ENCODE measurements around the gene UQCRQ. TPM values are rescaled to one million over a fixed set of nuclear protein-coding genes. Genes with fewer than 3 reads are reported as not detected.

The UQCRQ gene
- total and polyA plus RNA-seq, 9 of the 15 experiments (the other 6 are each of a cell fraction or from before 2014, with no cell fraction given) = 235 to 2,421 (median 883) TPM

- POLR2A ChIA-PET = interaction anchor here (0.6 kb wide), 1 partner anchor 407 kb away, joined by 5 read pairs; no protein-coding TSS in a partner anchor
Measured at GRCh38 chr5:132836852-132837251, 29.6 kb upstream of the UQCRQ start.

DNA sequence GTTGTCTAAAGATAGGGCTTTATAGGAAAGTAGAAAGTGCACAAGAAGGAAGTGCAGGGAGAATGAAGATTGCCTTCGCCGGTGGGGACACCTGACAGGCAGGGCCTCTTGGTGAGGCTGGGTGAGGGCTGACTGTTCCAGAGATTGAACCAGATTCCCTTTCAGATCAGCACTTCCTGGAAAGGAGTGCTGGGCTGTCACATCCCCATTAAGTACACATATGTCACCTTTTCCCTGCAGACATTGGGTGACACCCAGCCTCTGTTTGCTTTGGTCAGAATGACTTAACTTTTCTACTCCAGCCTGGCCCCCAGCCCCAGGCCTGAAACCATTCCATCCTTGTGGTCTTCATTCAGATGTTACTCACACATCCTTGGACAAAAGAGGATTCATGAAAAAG, 28.6 kb upstream of the UQCRQ start:
- Histone ChIP-seq H3K9ac (ENCODE audit: insufficient read depth in 1 of 2, low read depth in 2 of 2, low read length in 2 of 2) (no peak overlapping the region), H3K4me1 (replicated peaks in 1 of 2; ENCODE audit: control insufficient read depth in 2 of 2, insufficient read depth in 2 of 2, low read length in 2 of 2) (peaks cover 0 to 19% of the 10 kb centered on the region in 2 experiments; a peak in 3 of 5 replicates), H3K27ac (ENCODE audit: extremely low read depth, low read depth, low read length) (no peak overlapping the region), H3K4me2 (ENCODE audit: insufficient read depth, low read length) (no peak overlapping the region), H3K27me3 (ENCODE audit: control insufficient read depth in 2 of 2, insufficient read depth in 2 of 2, low read length in 2 of 2) (no peaks in the 10 kb centered on the region), H3K36me3 (ENCODE audit: control insufficient read depth, insufficient read depth, low read length) (no peaks in the 10 kb centered on the region), H3K4me3 (no peak overlapping the region), H2AFZ (ENCODE audit: low read depth, low read length) (peak overlapping the region; percentile 49), H3K9me3 (replicated peaks; ENCODE audit: control insufficient read depth, insufficient read depth, low read depth, low read length) (no peaks in the 10 kb centered on the region), H4K20me1 (replicated peaks; ENCODE audit: control insufficient read depth, insufficient read depth, low read length) (no peaks in the 10 kb centered on the region), H3K9me1 (ENCODE audit: control insufficient read depth, insufficient read depth, low read length) (no peaks in the 10 kb centered on the region), H3K79me2 (ENCODE audit: control insufficient read depth, insufficient read depth, low read length) (no peaks in the 10 kb centered on the region)
- FAIRE-seq (no peak), ATAC-seq (peak; percentile 51), DNase-seq (ENCODE audit: extremely low read depth in 1 of 4, low spot score in 3 of 4) (no peak)
- CTCF ChIA-PET (ENCODE audit: low intra/inter-chr PET ratio) = no interaction called here
- in situ Hi-C loops (cut with MboI) (no loop called here), intact Hi-C loops (cut with micrococcal nuclease) (no loop called here)
- POLR2A ChIA-PET = interaction anchor here (0.9 to 1.3 kb wide), 2 partner anchors 17 to 30 kb away, joined by 3 to 7 read pairs; no protein-coding TSS in a partner anchor
- no TSS peak for BruUV-seq (replicated peaks)
- 67% methylated on average over 2 of the region's 2 CpGs for WGBS (ENCODE audit: insufficient coverage, low coverage, missing lambda C conversion rate)
- TF ChIP-seq PKNOX1 (IDR thresholded peaks at IDR 0.05) = peak; percentile 76
- TF ChIP-seq, protein P1, sequence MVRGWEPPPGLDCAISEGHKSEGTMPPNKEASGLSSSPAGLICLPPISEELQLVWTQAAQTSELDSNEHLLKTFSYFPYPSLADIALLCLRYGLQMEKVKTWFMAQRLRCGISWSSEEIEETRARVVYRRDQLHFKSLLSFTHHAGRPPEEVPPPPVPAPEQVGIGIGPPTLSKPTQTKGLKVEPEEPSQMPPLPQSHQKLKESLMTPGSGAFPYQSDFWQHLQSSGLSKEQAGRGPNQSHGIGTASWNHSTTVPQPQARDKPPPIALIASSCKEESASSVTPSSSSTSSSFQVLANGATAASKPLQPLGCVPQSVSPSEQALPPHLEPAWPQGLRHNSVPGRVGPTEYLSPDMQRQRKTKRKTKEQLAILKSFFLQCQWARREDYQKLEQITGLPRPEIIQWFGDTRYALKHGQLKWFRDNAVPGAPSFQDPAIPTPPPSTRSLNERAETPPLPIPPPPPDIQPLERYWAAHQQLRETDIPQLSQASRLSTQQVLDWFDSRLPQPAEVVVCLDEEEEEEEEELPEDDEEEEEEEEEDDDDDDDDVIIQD (CRISPR knock-in tag; IDR thresholded peaks at IDR 0.05) = no peak
- peak; percentile 46; the same call in 1 of the 2 replicates for TF ChIP-seq SPI1 (IDR thresholded peaks at IDR 0.05; ENCODE audit: borderline replicate concordance, low read depth, low read length)

More at GRCh38 chr5:132836852-132837251, 29.6 kb upstream of the UQCRQ start:
- no peak for TF ChIP-seq TFAP4 (CRISPR knock-in tag; IDR thresholded peaks at IDR 0.05; ENCODE audit: borderline replicate concordance)
- in situ Hi-C loops (cut with MboI) = no loop called here
- CTCF ChIA-PET (ENCODE audit: low intra/inter-chr PET ratio) = no interaction called here
- H3K9me3 ChIP-seq (replicated peaks; ENCODE audit: control insufficient read depth, insufficient read depth, low read depth, low read length) = no peaks in the 10 kb centered on the region
- intact Hi-C loops (cut with micrococcal nuclease) = no loop called here
- no peaks in the 10 kb centered on the region for H3K9me1 ChIP-seq (ENCODE audit: control insufficient read depth, insufficient read depth, low read length)
- H3K4me3 ChIP-seq = no peak overlapping the region
- no peaks in the 10 kb centered on the region for H3K27me3 ChIP-seq (ENCODE audit: control insufficient read depth in 2 of 2, insufficient read depth in 2 of 2, low read length in 2 of 2)
- H3K27ac ChIP-seq (ENCODE audit: extremely low read depth, low read depth, low read length) = no peak overlapping the region
- no peak overlapping the region for H3K4me2 ChIP-seq (ENCODE audit: insufficient read depth, low read length)
- no peak overlapping the region for H3K9ac ChIP-seq (ENCODE audit: insufficient read depth in 1 of 2, low read depth in 2 of 2, low read length in 2 of 2)
- no peak overlapping the region for H2AFZ ChIP-seq (ENCODE audit: low read depth, low read length)
- WGBS (ENCODE audit: insufficient coverage, low coverage, missing lambda C conversion rate) = 100% methylated on average over 1 of the region's 1 CpG
- DNase-seq (ENCODE audit: extremely low read depth in 1 of 4, low spot score in 3 of 4) = no peak
- ATAC-seq = no peak
- H4K20me1 ChIP-seq (replicated peaks; ENCODE audit: control insufficient read depth, insufficient read depth, low read length) = no peaks in the 10 kb centered on the region
- no peaks in the 10 kb centered on the region for H3K36me3 ChIP-seq (ENCODE audit: control insufficient read depth, insufficient read depth, low read length)
- no TSS peak for BruUV-seq (replicated peaks)
- no peak for FAIRE-seq
- no peaks in the 10 kb centered on the region for H3K79me2 ChIP-seq (ENCODE audit: control insufficient read depth, insufficient read depth, low read length)
- peaks cover 0 to 19% of the 10 kb centered on the region in 2 experiments; a peak in 3 of 5 replicates for H3K4me1 ChIP-seq (replicated peaks in 1 of 2; ENCODE audit: control insufficient read depth in 2 of 2, insufficient read depth in 2 of 2, low read length in 2 of 2)
